HEK293 (cell line): Measurements from ENCODE around the gene FOXO3.

Experiments used
- CTCF ChIA-PET: fragments of 350-600 bp; formaldehyde crosslinking; extraction: SDS; loops from one replicate; lab custom pipeline; 2021; ENCODE audit warnings: antibody characterized with exemption; lab: Yijun Ruan, JAX
- POLR2A ChIA-PET: fragments of 300-600 bp; formaldehyde crosslinking; extraction: SDS; loops from one replicate; lab custom pipeline; 2020; ENCODE audit warnings: antibody characterized with exemption, inconsistent platforms; lab: Yijun Ruan, JAX
- H3K27ac ChIP-seq: fragments of 200-500 bp; sonication (Bioruptor generic); 2 replicates; pipeline ENCODE4 v1.5.1; 2014; ENCODE audit warnings: low read depth, low read length, control low read depth, inconsistent platforms; ENCODE audit errors: extremely low read depth
- H3K36me3 ChIP-seq, 2 experiments: fragments of 200-500 bp in 1 of 2; sonication (Bioruptor generic) in 1 of 2; 1 replicate in 1 of 2; 2 replicates in 1 of 2; pipeline ENCODE4 v1.5.1; 2014 to 2017; ENCODE audit warnings: inconsistent platforms in 2 of 2, low read length in 2 of 2; ENCODE audit not compliant: control insufficient read depth in 2 of 2, insufficient read depth in 1 of 2
- H3K4me1 ChIP-seq: fragments of 200-500 bp; sonication (Bioruptor generic); 2 replicates; pipeline ENCODE4 v1.5.1; 2014; ENCODE audit warnings: mild to moderate bottlenecking, low read length, inconsistent platforms; ENCODE audit not compliant: control insufficient read depth, insufficient read depth
- H3K4me3 ChIP-seq: 2 replicates; pipeline ENCODE4 v1.5.1; 2011; ENCODE audit warnings: low read depth, mild to moderate bottlenecking, control low read depth, low read length, moderate library complexity
- H3K9me3 ChIP-seq: fragments of 200-500 bp; sonication (Bioruptor generic); 2 replicates; pipeline ENCODE4 v1.5.1; 2014; ENCODE audit warnings: low read depth, low read length, inconsistent platforms; ENCODE audit not compliant: control insufficient read depth, insufficient read depth
- GFI1B ChIP-seq: fragments of 450-650 bp; formaldehyde crosslinking; IDR thresholded peaks from 2 replicates; pipeline ENCODE4 v1.5.1; 2016; ENCODE audit warnings: missing biosample characterization, missing genetic modification characterization
- KLF16 ChIP-seq: fragments of 450-650 bp; formaldehyde crosslinking; IDR thresholded peaks from 2 replicates; pipeline ENCODE4 v1.5.1; 2017; ENCODE audit warnings: missing biosample characterization, missing genetic modification characterization
- TCF7L2 ChIP-seq: IDR thresholded peaks from 2 replicates; pipeline ENCODE4 v1.6.1; 2011; ENCODE audit warnings: low read depth, mild to moderate bottlenecking, inconsistent platforms, low read length, moderate library complexity, borderline replicate concordance
- YY1 ChIP-seq: fragments of 450-650 bp; formaldehyde crosslinking; IDR thresholded peaks from 2 replicates; pipeline ENCODE4 v1.5.1; 2018; ENCODE audit warnings: missing biosample characterization, missing genetic modification characterization
- ZBTB11 ChIP-seq: fragments of 450-650 bp; formaldehyde crosslinking; conservative IDR thresholded peaks from 2 replicates; pipeline ENCODE4 v1.5.1; 2016; ENCODE audit warnings: low read depth, missing biosample characterization, missing genetic modification characterization
- ZBTB7A ChIP-seq: fragments of 450-650 bp; formaldehyde crosslinking; IDR thresholded peaks from 2 replicates; pipeline ENCODE4 v1.5.1; 2016; ENCODE audit warnings: low read depth, missing biosample characterization, missing genetic modification characterization
- ZFP3 ChIP-seq: fragments of 450-650 bp; formaldehyde crosslinking; IDR thresholded peaks from 2 replicates; pipeline ENCODE4 v1.5.1; 2016; ENCODE audit warnings: low read depth, missing biosample characterization, missing genetic modification characterization
- ZNF175 ChIP-seq: fragments of 450-650 bp; formaldehyde crosslinking; IDR thresholded peaks from 2 replicates; pipeline ENCODE4 v1.5.1; 2016; ENCODE audit warnings: missing biosample characterization, missing genetic modification characterization
- ZNF239 ChIP-seq: fragments of 450-650 bp; formaldehyde crosslinking; IDR thresholded peaks from 2 replicates; pipeline ENCODE4 v1.5.1; 2016; ENCODE audit warnings: missing biosample characterization, missing genetic modification characterization
- ZNF24 ChIP-seq: fragments of 450-650 bp; formaldehyde crosslinking; IDR thresholded peaks from 2 replicates; pipeline ENCODE4 v1.5.1; 2016; ENCODE audit warnings: missing biosample characterization, missing genetic modification characterization
- ZNF302 ChIP-seq: fragments of 450-650 bp; formaldehyde crosslinking; IDR thresholded peaks from 2 replicates; pipeline ENCODE4 v1.5.1; 2016; ENCODE audit warnings: missing biosample characterization, missing genetic modification characterization, low read depth
- ZNF324 ChIP-seq: fragments of 450-650 bp; formaldehyde crosslinking; IDR thresholded peaks from 2 replicates; pipeline ENCODE4 v1.5.1; 2016; ENCODE audit warnings: missing biosample characterization, missing genetic modification characterization
- ZNF350 ChIP-seq: fragments of 450-650 bp; formaldehyde crosslinking; IDR thresholded peaks from 2 replicates; pipeline ENCODE4 v1.5.0; 2017; ENCODE audit warnings: missing biosample characterization, mild to moderate bottlenecking, missing genetic modification characterization
- ZNF391 ChIP-seq: fragments of 450-650 bp; formaldehyde crosslinking; IDR thresholded peaks from 2 replicates; pipeline ENCODE4 v1.5.1; 2016; ENCODE audit warnings: low read depth, missing biosample characterization, missing genetic modification characterization, borderline replicate concordance
- ZNF398 ChIP-seq: fragments of 450-650 bp; formaldehyde crosslinking; IDR thresholded peaks from 2 replicates; pipeline ENCODE4 v1.5.1; 2017; ENCODE audit warnings: missing biosample characterization, missing genetic modification characterization
- ZNF416 ChIP-seq: fragments of 450-650 bp; formaldehyde crosslinking; IDR thresholded peaks from 2 replicates; pipeline ENCODE4 v1.5.1; 2016; ENCODE audit warnings: missing biosample characterization, missing genetic modification characterization
- ZNF449 ChIP-seq: fragments of 450-650 bp; formaldehyde crosslinking; IDR thresholded peaks from 2 replicates; pipeline ENCODE4 v1.5.1; 2017; ENCODE audit warnings: missing biosample characterization, mild to moderate bottlenecking, missing genetic modification characterization, moderate library complexity
- ZNF549 ChIP-seq: fragments of 450-650 bp; IDR thresholded peaks from 2 replicates; pipeline ENCODE4 v1.5.1; 2018; ENCODE audit warnings: missing biosample characterization, missing genetic modification characterization, mild to moderate bottlenecking, inconsistent platforms, moderate library complexity
- ZNF555 ChIP-seq: fragments of 450-650 bp; formaldehyde crosslinking; conservative IDR thresholded peaks from 2 replicates; pipeline ENCODE4 v1.5.1; 2017; ENCODE audit warnings: missing biosample characterization, mild to moderate bottlenecking, missing genetic modification characterization, inconsistent platforms
- ZNF596 ChIP-seq: fragments of 450-650 bp; IDR thresholded peaks from 2 replicates; pipeline ENCODE4 v1.5.0; 2018; ENCODE audit warnings: missing biosample characterization, mild to moderate bottlenecking, missing genetic modification characterization, moderate library complexity
- ZNF654 ChIP-seq: fragments of 450-650 bp; formaldehyde crosslinking; IDR thresholded peaks from 2 replicates; pipeline ENCODE4 v1.5.1; 2016; ENCODE audit warnings: low read depth, missing biosample characterization, missing genetic modification characterization
- ZSCAN30 ChIP-seq: fragments of 450-650 bp; IDR thresholded peaks from 2 replicates; pipeline ENCODE4 v1.5.1; 2018; ENCODE audit warnings: missing biosample characterization, mild to moderate bottlenecking, missing genetic modification characterization, moderate library complexity

Gene FOXO3

GRCh38 chr6:108675226-108676200, 114.8 kb downstream of the FOXO3 start (continued):
- TF ChIP-seq ZNF449 = no peak
- TF ChIP-seq, all 188 proteins: peak for 22

GRCh38 chr6:108676555-108676954, 115.8 kb downstream of the FOXO3 start:
- Histone ChIP-seq H3K27ac (peak overlapping the region; percentile 76), H3K9me3 (no peaks in the 10 kb centered on the region), H3K4me1 (peaks cover 46% of the 10 kb centered on the region), H3K4me3 (no peak overlapping the region), H3K36me3 (peaks cover 0 to 3% of the 10 kb centered on the region in 2 experiments; a peak in 1 of 3 replicates)
- ChIA-PET CTCF (interaction anchor here (0.9 kb wide), 1 partner anchor 171 kb away, joined by 3 read pairs; the partner anchor contains the start of gene ARMC2), POLR2A (interaction anchor here (0.5 to 1.5 kb wide), 4 partner anchors 8 to 116 kb away, joined by 3 to 7 read pairs (median 5); partner anchors contain the start of gene FOXO3)
- TF ChIP-seq ZBTB11 = 0 out of 2 replicates have a peak, but pooled peaks have one; percentile 24
- TF ChIP-seq ZNF302 (tag by site-specific recombination) = no peak
- no peak for TF ChIP-seq ZNF555 (tag by site-specific recombination)
- no peak for TF ChIP-seq ZFP3 (tag by site-specific recombination)
- no peak for TF ChIP-seq ZNF416
- 0 out of 2 replicates have a peak, but pooled peaks have one; percentile 27 for TF ChIP-seq ZNF324 (tag by site-specific recombination)
- TF ChIP-seq ZNF549 = peak; percentile 17; the same call in 1 of the 2 replicates
- no peak for TF ChIP-seq ZNF175 (tag by site-specific recombination)
- no peak for TF ChIP-seq ZNF350 (tag by site-specific recombination)
- no peak for TF ChIP-seq ZNF239 (tag by site-specific recombination)
- peak; percentile 96 for TF ChIP-seq ZSCAN30 (tag by site-specific recombination)
- 0 out of 2 replicates have a peak, but pooled peaks have one; percentile 52 for TF ChIP-seq ZNF449
- TF ChIP-seq TCF7L2 = peak; percentile 91
- TF ChIP-seq ZNF596 = peak; percentile 93
- TF ChIP-seq ZBTB7A (tag by site-specific recombination) = no peak
- TF ChIP-seq YY1 (tag by site-specific recombination) = no peak
- 0 out of 2 replicates have a peak, but pooled peaks have one; percentile 37 for TF ChIP-seq KLF16 (tag by site-specific recombination)
- TF ChIP-seq ZNF654 = no peak
- peak; percentile 90 for TF ChIP-seq GFI1B (tag by site-specific recombination)
- TF ChIP-seq ZNF391 (tag by site-specific recombination) = peak; percentile 87
- peak; percentile 19; the same call in 1 of the 2 replicates for TF ChIP-seq ZNF398 (tag by site-specific recombination)
- TF ChIP-seq ZNF24 (tag by site-specific recombination) = peak; percentile 58; the same call in 1 of the 2 replicates
